Chondrocyte (in vitro differentiated cells): ENCODE results near the gene CCL4L2. TPM values are rescaled to one million over a fixed set of nuclear protein-coding genes. Genes with fewer than 3 reads are reported as not detected.
"Not testable (repeated sequence)": the region's sequence is repeated elsewhere in the genome, so short reads cannot be mapped to it uniquely, and the experiment has no call there.

Source experiments
- DNase-seq: peaks from one replicate; pipeline ENCODE4 v3.0.0; 2021; ENCODE audit warnings: mixed read lengths, low spot score
- H3K27ac Mint-ChIP-seq: one replicate; pipeline ENCODE4 v1.8.0; 2021; ENCODE audit warnings: mild to moderate bottlenecking, moderate library complexity, mixed read lengths; ENCODE audit not compliant: unreplicated experiment
- H3K27me3 Mint-ChIP-seq: 2 replicates; pipeline ENCODE4 v1.8.0; 2021; ENCODE audit warnings: low read depth, mixed read lengths
- H3K36me3 Mint-ChIP-seq: 2 replicates; pipeline ENCODE4 v1.8.0; 2021; ENCODE audit warnings: low read depth, mixed read lengths
- H3K4me1 Mint-ChIP-seq: 2 replicates; pipeline ENCODE4 v1.8.0; 2021; ENCODE audit warnings: low read depth, mild to moderate bottlenecking, mixed read lengths
- H3K4me3 Mint-ChIP-seq: one replicate; pipeline ENCODE4 v1.8.0; 2021; ENCODE audit warnings: mild to moderate bottlenecking, moderate library complexity, mixed read lengths; ENCODE audit not compliant: unreplicated experiment
- H3K9me3 Mint-ChIP-seq: 2 replicates; pipeline ENCODE4 v1.8.0; 2021; ENCODE audit warnings: low read depth, mixed read lengths
- total RNA-seq: library from RNA; stranded (reverse); gene quantifications from 3 replicates; pipeline ENCODE4 v1.2.1, GENCODE V29; 2021
- TF ChIP-seq, protein P1 (sequence below): fragments of 200-600 bp; sonication (generic); IDR thresholded peaks from 2 replicates; pipeline ENCODE4 v1.5.0; 2021; ENCODE audit warnings: antibody characterized with exemption, mild to moderate bottlenecking, moderate library complexity

CCL4L2 gene
- total RNA-seq, 1 donor from 2014 or later, result not detected

DNA sequence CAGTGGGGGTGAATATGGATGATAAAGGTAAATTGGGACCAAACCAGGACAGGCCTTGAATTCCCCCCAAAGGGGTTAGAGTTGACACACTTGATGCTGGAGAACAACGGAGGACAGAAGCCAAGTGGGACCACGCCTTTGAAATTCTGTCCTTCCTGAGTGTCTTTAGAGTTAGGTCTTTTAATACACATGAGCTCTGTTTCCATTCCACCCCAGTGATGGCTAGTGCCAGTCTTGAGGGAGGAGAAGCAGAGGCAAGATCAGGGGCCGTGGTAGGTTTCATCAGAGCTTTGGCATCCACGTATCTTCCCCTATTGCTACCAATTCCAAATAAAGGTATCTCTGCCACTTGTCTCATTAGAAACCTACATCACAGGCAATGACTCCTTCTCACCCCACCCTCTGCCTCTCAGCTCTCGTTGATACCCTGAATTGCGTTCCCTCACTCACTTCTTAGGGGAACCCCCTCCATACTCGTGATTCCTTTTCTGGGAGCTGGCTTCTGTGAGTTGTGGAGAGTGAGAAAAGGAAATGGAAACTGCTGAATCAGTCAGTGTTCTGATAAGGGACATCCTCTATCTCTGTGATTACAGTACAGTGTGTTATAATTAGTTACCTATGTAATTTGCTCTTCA is 11.9 kb upstream of the CCL4L2 start:
- Mint-ChIP-seq H3K4me3 (no peak overlapping the region), H3K36me3 (no peaks in the 10 kb centered on the region), H3K4me1 (peaks cover 3% of the 10 kb centered on the region), H3K27me3 (peaks cover 34% of the 10 kb centered on the region), H3K9me3 (no peaks in the 10 kb centered on the region), H3K27ac (no peak overlapping the region)
- TF ChIP-seq, protein P1, sequence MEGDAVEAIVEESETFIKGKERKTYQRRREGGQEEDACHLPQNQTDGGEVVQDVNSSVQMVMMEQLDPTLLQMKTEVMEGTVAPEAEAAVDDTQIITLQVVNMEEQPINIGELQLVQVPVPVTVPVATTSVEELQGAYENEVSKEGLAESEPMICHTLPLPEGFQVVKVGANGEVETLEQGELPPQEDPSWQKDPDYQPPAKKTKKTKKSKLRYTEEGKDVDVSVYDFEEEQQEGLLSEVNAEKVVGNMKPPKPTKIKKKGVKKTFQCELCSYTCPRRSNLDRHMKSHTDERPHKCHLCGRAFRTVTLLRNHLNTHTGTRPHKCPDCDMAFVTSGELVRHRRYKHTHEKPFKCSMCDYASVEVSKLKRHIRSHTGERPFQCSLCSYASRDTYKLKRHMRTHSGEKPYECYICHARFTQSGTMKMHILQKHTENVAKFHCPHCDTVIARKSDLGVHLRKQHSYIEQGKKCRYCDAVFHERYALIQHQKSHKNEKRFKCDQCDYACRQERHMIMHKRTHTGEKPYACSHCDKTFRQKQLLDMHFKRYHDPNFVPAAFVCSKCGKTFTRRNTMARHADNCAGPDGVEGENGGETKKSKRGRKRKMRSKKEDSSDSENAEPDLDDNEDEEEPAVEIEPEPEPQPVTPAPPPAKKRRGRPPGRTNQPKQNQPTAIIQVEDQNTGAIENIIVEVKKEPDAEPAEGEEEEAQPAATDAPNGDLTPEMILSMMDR, result no peak
- no peak for DNase-seq

DNA sequence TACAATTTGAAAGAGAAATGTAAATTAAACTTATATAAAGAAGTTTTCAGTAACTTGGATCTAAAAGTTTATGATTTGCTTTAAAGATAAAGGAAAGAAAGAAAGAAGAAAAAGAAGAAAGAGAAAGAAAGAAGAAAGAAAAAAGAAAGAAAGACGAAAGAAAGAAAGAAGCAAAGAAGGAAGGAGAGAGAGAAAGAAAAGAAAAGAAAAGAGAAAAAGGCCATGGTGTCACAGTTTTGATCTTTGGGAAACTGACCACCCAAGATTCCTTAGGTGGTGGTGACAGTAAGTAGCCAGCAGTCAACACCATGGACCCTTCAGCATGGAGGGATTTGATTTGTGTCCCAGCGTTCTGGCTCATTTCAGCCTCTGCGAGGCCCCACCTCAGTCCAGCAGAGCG is 9.8 kb upstream of the CCL4L2 start:
- not testable (repeated sequence) for H3K4me1 Mint-ChIP-seq, H3K36me3 Mint-ChIP-seq, DNase-seq, H3K9me3 Mint-ChIP-seq, H3K4me3 Mint-ChIP-seq, H3K27ac Mint-ChIP-seq
- H3K27me3 Mint-ChIP-seq, result peaks cover 28% of the 10 kb centered on the region

DNA sequence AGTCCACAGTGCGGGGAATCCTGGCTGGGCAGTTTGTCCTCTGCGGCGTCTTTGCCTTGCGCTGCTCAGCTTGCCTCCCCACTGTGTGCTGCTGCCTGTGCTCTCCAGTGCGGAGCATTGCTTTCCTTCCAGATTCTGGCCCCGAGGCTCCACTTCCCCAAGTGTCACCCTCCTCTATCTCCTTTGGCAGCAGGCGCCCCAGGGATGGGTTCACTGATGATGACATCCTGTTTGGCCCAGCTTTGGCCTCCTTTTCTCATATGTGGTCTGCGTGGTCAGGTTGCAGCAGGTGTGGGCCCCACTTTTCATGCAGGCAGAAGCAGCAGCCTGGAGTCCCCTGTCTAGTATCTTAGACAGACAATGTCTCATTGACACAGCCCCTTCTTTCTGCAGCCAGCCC is 9.4 kb upstream of the CCL4L2 start:
- H3K4me3 Mint-ChIP-seq, H3K36me3 Mint-ChIP-seq, H3K27ac Mint-ChIP-seq, DNase-seq, H3K4me1 Mint-ChIP-seq, H3K9me3 Mint-ChIP-seq: not testable (repeated sequence)
- H3K27me3 Mint-ChIP-seq, result peaks cover 26% of the 10 kb centered on the region

DNA sequence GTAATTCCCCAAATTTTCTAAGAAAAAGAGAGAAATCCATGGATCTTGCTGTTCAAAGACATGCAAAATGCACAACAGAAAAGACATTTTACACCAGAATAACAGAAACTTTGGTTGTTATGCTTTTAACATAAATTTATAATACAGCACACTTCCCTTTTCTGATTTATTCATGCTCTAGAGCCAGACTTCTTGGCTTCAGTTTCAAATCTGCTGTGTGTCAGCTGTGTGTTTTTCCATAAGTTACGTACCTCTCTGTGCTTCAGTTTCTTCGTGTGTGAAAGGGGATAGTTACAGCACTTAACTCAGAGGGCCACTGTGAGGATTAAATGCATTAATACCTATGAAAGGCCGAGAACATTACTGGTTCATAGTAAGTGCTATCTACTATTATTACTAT is 7.5 kb upstream of the CCL4L2 start:
- Mint-ChIP-seq H3K4me1 (peaks cover 3% of the 10 kb centered on the region), H3K4me3 (no peak overlapping the region), H3K27me3 (peaks cover 32% of the 10 kb centered on the region), H3K27ac (no peak overlapping the region), H3K9me3 (no peaks in the 10 kb centered on the region), H3K36me3 (no peaks in the 10 kb centered on the region)
- TF ChIP-seq, protein P1, result no peak
- DNase-seq, result no peak

DNA sequence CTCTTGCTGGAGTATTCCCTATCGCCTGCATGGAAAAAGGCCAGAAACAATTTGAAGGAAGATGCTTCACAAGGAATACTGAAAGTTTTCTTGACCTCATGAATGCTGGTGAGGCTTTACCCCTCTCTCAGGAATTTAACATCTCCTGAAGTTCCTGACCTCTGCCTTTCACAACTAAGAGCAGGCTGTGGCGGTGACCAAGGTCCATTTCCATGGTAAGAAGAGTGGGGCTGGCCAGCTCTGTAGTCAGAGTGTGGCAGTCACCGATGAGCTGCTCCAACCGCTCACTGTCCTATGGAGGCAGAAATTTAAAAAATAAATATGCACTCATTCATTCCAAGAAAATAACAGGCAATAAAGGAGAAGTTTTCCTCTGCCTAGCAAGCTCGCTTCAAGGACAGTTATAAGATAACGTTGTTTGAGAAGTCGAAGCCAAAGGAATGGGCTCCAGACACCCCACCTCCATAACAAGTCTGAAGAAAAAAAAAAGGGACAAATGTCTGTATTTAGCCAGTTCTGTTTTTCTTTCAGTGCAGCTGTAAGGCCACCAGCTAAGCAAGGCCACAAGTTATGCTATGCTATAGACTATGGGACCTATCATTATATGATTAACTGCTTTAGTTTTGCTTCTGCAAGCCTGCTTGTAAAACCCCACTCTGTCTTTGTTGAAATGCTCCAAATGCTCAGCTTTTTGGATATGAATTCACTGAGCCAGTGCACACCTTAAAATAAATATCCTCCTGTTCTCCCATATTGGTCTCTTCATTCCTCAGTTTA is 6.0 kb upstream of the CCL4L2 start:
- Mint-ChIP-seq H3K27me3 (peaks cover 27% of the 10 kb centered on the region), H3K36me3 (no peaks in the 10 kb centered on the region), H3K4me1 (peaks cover 3% of the 10 kb centered on the region)

More for the DNA sequence above, 6.0 kb upstream of the CCL4L2 start:
- TF ChIP-seq, protein P1, result no peak
- Mint-ChIP-seq H3K4me3 (no peak overlapping the region), H3K27ac (no peak overlapping the region), H3K9me3 (no peaks in the 10 kb centered on the region)
- DNase-seq, result no peak
